SK-N-MC (cell line): ENCODE data around the gene CCDC117.
"Not testable (repeated sequence)": the region's sequence is repeated elsewhere in the genome, so short reads cannot be mapped to it uniquely, and the experiment has no call there.

Source experiments
- DNase-seq: peaks from one replicate; pipeline ENCODE4 v3.0.0-alpha.2; 2011; ENCODE audit warnings: low read depth, low spot score
- H3K27ac ChIP-seq: fragments of 200-600 bp; sonication (generic); 2 replicates; pipeline ENCODE4 v1.5.1; 2016; ENCODE audit warnings: mixed run types
- H3K36me3 ChIP-seq: fragments of 200-600 bp; sonication (generic); 2 replicates; pipeline ENCODE4 v1.6.1; 2017; ENCODE audit warnings: antibody characterized with exemption, low read length, mixed read lengths; ENCODE audit not compliant: insufficient read depth
- H3K4me3 ChIP-seq: fragments of 200-600 bp; sonication (generic); 2 replicates; pipeline ENCODE4 v1.5.1; 2016
- H3K9ac ChIP-seq: fragments of 200-600 bp; sonication (generic); 2 replicates; pipeline ENCODE4 v1.8.0; 2017; ENCODE audit warnings: mixed run types, mixed read lengths; ENCODE audit not compliant: insufficient read length
- H3K9me3 ChIP-seq: fragments of 200-600 bp; sonication (generic); 2 replicates; pipeline ENCODE4 v1.6.1; 2017; ENCODE audit warnings: low read depth, mild to moderate bottlenecking, antibody characterized with exemption, low read length, moderate library complexity, mixed read lengths
- EZH2 ChIP-seq: fragments of 200-600 bp; sonication (generic); IDR thresholded peaks from one replicate; pipeline ENCODE4 v1.6.1; 2017; ENCODE audit warnings: antibody characterized with exemption
- FOXP2 ChIP-seq: optimal IDR thresholded peaks from 2 replicates; pipeline ENCODE3; 2011; ENCODE audit warnings: mild to moderate bottlenecking, moderate library complexity; ENCODE audit not compliant: insufficient read depth; ENCODE audit errors: extremely low read length, control extremely low read depth
- POLR2AphosphoS5 ChIP-seq: IDR thresholded peaks from 2 replicates; pipeline ENCODE4 v1.6.1; 2012; ENCODE audit warnings: mild to moderate bottlenecking, low read depth, low read length, borderline replicate concordance

CCDC117 gene

DNA sequence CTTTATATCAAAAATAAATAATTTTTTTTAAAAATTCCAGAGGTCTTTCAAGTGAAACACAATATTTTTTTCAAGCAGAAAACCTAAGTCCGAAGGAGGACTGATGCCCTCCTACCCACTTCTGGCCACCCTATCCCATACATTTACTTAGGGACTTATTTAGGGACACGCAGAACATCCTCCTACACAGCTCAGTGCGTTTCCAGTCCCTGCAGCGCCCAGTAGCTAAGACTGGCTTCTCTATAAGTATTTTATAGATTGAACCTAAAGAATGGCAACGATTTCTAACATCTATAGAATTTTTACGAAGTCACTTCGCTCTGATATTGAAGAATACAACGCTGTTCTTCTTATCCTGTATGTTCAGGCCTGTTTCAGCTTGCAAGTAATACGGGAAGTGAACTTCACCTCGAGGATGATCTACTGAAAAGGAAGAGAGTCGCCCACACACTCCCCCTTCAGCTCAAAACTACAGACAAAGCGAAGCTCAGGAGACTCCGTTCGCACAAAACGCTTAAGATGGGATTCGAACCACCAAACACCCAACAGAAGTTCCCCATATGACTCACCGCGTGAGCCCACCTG lies 31.2 kb upstream of the CCDC117 start:
- no peak for TF ChIP-seq FOXP2
- peak; percentile 81; the same call in 1 of the 2 replicates for TF ChIP-seq POLR2AphosphoS5
- H3K4me3 ChIP-seq, result peak overlapping the region; percentile 92
- H3K9me3 ChIP-seq, result no peaks in the 10 kb centered on the region
- H3K36me3 ChIP-seq, result peaks cover 19% of the 10 kb centered on the region; the same call in 1 of the 2 replicates
- H3K27ac ChIP-seq, result peak overlapping the region; percentile 60; the same call in 1 of the 2 replicates
- peak overlapping the region; percentile 90 for H3K9ac ChIP-seq
- DNase-seq, result no peak

- peak within 1 kb of the TSS; percentile 79 for H3K27ac ChIP-seq
Measured at GRCh38 chr22:28741785-28742561, 30.5 kb upstream of the CCDC117 start, which contains the start of the genes CHEK2 and HSCB. Gene CHEK2 (minus strand): TSS chr22:28741820. CDS start chr22:28734721, 7,099 bp downstream. Gene HSCB (plus strand): TSS chr22:28742039. CDS start chr22:28742096, 57 bp downstream.

DNA sequence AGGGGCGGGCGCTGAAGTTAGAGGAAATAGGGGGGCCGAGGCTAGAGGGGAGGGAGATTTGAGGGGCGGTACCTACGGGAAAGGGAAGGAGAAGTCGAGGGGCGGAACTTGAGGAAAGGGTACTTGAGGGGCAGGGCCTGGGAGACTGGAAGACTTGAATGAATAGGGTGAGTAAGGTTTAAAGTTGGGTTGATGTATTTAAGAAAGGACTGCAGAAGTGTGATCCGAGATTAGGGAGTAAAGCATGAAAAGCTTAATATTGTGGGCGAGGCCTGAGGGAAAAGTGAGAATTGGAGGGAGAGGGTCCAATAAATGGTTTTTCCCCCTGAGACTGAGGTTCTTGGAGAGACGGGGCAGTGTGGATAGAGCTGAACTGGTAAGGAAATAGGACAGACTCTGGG lies 29.9 kb upstream of the CCDC117 start:
- Histone ChIP-seq H3K36me3 (peaks cover 27% of the 10 kb centered on the region; the same call in 1 of the 2 replicates), H3K9ac (peak overlapping the region; percentile 68), H3K4me3 (peak overlapping the region; percentile 92), H3K27ac (peak overlapping the region; percentile 42; the same call in 1 of the 2 replicates), H3K9me3 (no peaks in the 10 kb centered on the region)
- DNase-seq, result no peak
- no peak for TF ChIP-seq FOXP2
- TF ChIP-seq EZH2, result no peak
- TF ChIP-seq POLR2AphosphoS5, result no peak

More at GRCh38 chr22:28741785-28742561, 30.5 kb upstream of the CCDC117 start, which contains the start of the genes CHEK2 and HSCB:
- peak; percentile 92 for DNase-seq
- H3K9ac ChIP-seq, result peak within 1 kb of the TSS; percentile 90
- peak within 1 kb of the TSS; percentile 92 for H3K4me3 ChIP-seq
- peaks cover 22% of the 10 kb centered on the region; the same call in 1 of the 2 replicates for H3K36me3 ChIP-seq
- no peaks in the 10 kb centered on the region for H3K9me3 ChIP-seq
- TF ChIP-seq POLR2AphosphoS5, result peak; percentile 87
- TF ChIP-seq FOXP2, result no peak

GRCh38 chr22:28743852-28744251 lies 28.6 kb upstream of the CCDC117 start:
- DNase-seq, result no peak
- Histone ChIP-seq H3K4me3 (no peak overlapping the region), H3K27ac (no peak overlapping the region), H3K9me3 (no peaks in the 10 kb centered on the region), H3K36me3 (peaks cover 30% of the 10 kb centered on the region; the same call in 1 of the 2 replicates), H3K9ac (no peak overlapping the region)
- TF ChIP-seq POLR2AphosphoS5, result no peak
- TF ChIP-seq FOXP2, result no peak
- no peak for TF ChIP-seq EZH2

- H3K36me3 ChIP-seq, result peaks cover 18% of the 10 kb centered on the region; the same call in 1 of the 2 replicates
- no peaks in the 10 kb centered on the region for H3K9me3 ChIP-seq
- H3K27ac ChIP-seq, result no peak overlapping the region
- no peak for TF ChIP-seq EZH2
- no peak for TF ChIP-seq FOXP2
- no peak for TF ChIP-seq POLR2AphosphoS5
- H3K4me3 ChIP-seq, result no peak overlapping the region
- DNase-seq, result no peak
- no peak overlapping the region for H3K9ac ChIP-seq
Measured at GRCh38 chr22:28750471-28750881, 22.0 kb upstream of the CCDC117 start.

DNA sequence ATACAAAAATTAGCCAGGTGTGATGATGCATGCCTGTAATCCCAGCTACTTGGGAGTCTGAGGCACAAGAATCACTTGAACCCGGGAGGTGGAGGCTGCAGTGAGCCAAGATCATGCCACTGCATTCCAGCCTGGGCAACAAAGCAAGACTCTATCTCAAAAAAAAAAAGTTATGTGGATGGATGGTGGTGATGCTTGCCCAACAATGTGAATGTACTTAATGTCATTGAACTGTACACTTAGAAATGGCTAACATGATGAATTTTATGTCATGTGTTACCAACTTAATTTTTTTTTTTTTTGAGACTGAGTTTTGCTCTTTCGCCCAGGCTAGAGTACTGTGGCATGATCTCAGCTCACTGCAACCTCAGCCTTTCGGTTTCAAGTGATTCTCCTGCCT lies 18.0 kb upstream of the CCDC117 start:
- not testable (repeated sequence) for DNase-seq, H3K9ac ChIP-seq, H3K36me3 ChIP-seq, H3K9me3 ChIP-seq, H3K4me3 ChIP-seq, H3K27ac ChIP-seq

DNA sequence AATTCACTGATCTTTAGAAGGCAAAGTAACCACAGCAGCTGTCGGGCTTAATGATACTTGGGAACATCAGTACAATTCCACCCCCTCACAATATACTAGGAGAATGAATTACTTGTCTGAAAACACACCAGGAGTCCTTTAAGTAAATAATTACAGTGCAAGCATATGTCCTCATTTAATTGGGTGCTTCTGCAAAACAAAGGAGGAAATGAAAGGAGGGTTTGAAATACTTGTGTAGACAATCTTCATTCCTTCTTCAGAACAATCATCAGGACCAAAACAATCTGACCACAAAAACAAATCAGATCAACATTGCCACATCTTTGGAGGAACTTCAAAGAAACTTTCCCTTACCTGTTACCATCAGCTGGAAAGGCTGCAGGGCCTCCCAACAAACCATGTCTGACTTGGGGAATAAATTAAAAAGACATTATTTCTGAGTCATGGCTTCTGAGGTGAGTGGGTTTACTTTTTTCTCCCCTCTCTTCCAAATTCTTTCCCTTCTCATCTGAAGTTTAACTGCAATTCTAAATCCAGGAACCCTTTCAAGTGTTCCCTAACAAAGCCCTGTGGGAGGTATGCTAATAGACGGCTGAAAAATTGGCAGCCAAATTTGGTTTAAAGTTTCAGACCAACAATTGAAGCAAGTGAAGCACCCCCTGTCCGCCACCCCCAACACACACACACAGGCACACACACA lies 12.5 kb upstream of the CCDC117 start:
- H3K9ac ChIP-seq, result no peak overlapping the region
- no peaks in the 10 kb centered on the region for H3K36me3 ChIP-seq
- no peak overlapping the region for H3K4me3 ChIP-seq
- peak overlapping the region; percentile 52; the same call in 1 of the 2 replicates for H3K27ac ChIP-seq
- DNase-seq, result no peak
- TF ChIP-seq POLR2AphosphoS5 (no peak), EZH2 (no peak), FOXP2 (no peak)
- no peaks in the 10 kb centered on the region for H3K9me3 ChIP-seq

DNA sequence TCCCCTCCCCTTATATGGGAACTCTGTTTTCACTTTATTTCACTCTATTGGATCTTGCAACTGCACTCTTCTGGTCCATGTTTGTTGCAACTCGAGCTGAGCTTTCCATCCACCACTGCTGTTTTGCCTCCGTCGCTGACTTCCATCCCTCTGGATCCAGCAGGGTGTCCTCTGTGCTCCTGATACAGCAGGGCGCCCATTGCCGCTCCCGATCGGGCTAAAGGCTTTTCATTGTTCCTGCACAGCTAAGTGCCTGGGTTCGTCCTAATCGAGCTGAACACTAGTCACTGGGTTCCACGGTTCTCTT lies 11.1 kb upstream of the CCDC117 start:
- no peaks in the 10 kb centered on the region for H3K36me3 ChIP-seq
- H3K9ac ChIP-seq, result no peak overlapping the region
- H3K9me3 ChIP-seq, result no peaks in the 10 kb centered on the region
- no peak for DNase-seq
- H3K27ac ChIP-seq, result no peak overlapping the region
- no peak overlapping the region for H3K4me3 ChIP-seq
- no peak for TF ChIP-seq POLR2AphosphoS5
- TF ChIP-seq EZH2, result no peak

DNA sequence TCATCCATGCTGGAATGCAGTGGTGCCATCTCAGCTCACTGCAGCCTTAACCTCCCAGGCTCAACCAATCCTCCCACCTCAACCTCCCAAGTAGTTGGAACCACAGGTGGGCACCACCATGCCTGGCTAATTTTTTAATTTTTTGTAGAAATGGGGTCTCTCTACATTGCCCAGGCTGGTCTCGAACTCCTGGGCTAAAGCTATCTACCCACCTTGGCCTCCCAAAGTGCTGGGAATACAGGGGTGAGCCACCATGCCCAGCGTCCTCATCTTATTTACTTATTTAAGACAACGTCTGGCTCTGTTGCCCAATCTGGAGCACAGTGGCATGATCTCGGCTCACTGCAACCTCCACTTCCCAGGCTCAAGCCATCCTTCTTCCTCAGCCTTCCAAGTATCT lies 10.5 kb upstream of the CCDC117 start:
- DNase-seq, H3K27ac ChIP-seq, H3K9ac ChIP-seq, H3K4me3 ChIP-seq, H3K9me3 ChIP-seq, H3K36me3 ChIP-seq: not testable (repeated sequence)
